Breast epithelium (tissue), 3 donors: ENCODE data around the gene RSKR.

Source experiments
- CTCF ChIP-seq, 3 donors: fragments of 450-650 bp; IDR thresholded peaks; one replicate each; pipeline ENCODE4 v1.5.1; 2016 to 2017; ENCODE audit warnings: antibody characterized with exemption in 3 of 3, mild to moderate bottlenecking in 3 of 3, moderate library complexity in 3 of 3
- POLR2A ChIP-seq: fragments of 450-650 bp; IDR thresholded peaks from one replicate; pipeline ENCODE4 v1.6.1; 2016; ENCODE audit warnings: antibody characterized with exemption, mild to moderate bottlenecking, moderate library complexity
- POLR2AphosphoS5 ChIP-seq, 3 donors: sonication (generic); formaldehyde crosslinking; IDR thresholded peaks; one replicate each; pipeline ENCODE4 v1.6.1; 2017; ENCODE audit warnings: antibody characterized with exemption in 3 of 3

- TF ChIP-seq CTCF (IDR thresholded peaks at IDR 0.05) (no peak), POLR2A (peak; percentile 71), POLR2AphosphoS5 (IDR thresholded peaks at IDR 0.05) (peak; percentile 75 to 86 (median 84))
Measured at GRCh38 chr17:28598799-28599310, 15.1 kb downstream of the RSKR start, which contains the start of gene SPAG5.
